Measurements from ENCODE around the gene ZNF525. TPM values are rescaled to one million over a fixed set of nuclear protein-coding genes. Genes with fewer than 3 reads are reported as not detected.

Gene ZNF525
- polyA plus RNA-seq, 1 donor (not counting 4 experiments of a cell fraction or from before 2014, with no cell fraction given), result 9.5 TPM

DNA sequence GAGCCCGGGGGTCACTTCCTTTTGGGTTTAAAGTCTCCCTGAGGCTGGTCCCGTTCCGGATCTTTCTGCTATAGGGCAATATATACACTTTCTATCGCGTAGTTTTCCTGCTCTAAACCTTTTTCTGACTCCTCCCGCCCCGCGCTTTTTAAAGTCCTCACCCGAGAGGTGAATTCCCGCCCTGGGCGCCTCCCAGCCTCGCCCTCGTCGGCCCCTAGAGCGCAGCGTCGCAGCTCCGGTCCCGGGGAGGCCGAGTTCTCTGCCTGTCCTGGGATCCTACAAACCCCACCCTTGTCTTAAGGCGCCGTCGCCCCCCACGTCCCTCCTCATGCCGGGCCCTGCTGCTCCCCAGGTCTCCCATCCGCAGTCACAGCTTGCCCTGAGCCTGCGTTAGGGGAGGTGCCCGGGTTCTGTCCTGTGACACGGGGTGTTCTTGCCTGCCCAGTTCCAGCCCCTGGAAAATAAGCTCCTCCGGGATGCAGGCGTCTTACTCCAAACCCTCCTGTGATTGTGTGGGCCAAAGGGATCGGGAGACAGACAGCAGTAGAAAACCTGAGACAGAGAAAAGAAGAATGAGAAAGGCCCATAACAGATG is 491 bp downstream of the ZNF525 start:
- Histone ChIP-seq H3K9me1 (ENCODE audit: control insufficient read depth, extremely low read depth, insufficient read depth, low read length) (no peaks in the 10 kb centered on the region), H3K9ac (ENCODE audit: control insufficient read depth, extremely low read depth, insufficient read depth, low read length) (peak overlapping the region; percentile 83), H3K9me3 (ENCODE audit: control insufficient read depth, low read depth, low read length) (no peaks in the 10 kb centered on the region), H3K27me3 (ENCODE audit: control insufficient read depth, extremely low read depth, insufficient read depth, low read length) (no peaks in the 10 kb centered on the region), H3K79me2 (ENCODE audit: control insufficient read depth, insufficient read depth, low read length) (peaks cover 6% of the 10 kb centered on the region), H3K4me1 (ENCODE audit: control insufficient read depth, extremely low read depth, insufficient read depth, low read length) (peaks cover 6% of the 10 kb centered on the region), H3K27ac (ENCODE audit: control insufficient read depth, insufficient read depth, low read length) (peak overlapping the region; percentile 75), H4K20me1 (ENCODE audit: control insufficient read depth, extremely low read depth, insufficient read depth, low read length) (no peaks in the 10 kb centered on the region), H3K36me3 (ENCODE audit: control insufficient read depth in 2 of 2, extremely low read depth in 1 of 2, insufficient read depth in 2 of 2, low read length in 2 of 2) (no peaks in the 10 kb centered on the region), H2AFZ (ENCODE audit: control insufficient read depth, low read length) (peak overlapping the region; percentile 94), H3K4me3 (ENCODE audit: control insufficient read depth in 2 of 3, extremely low read depth in 1 of 3, insufficient read depth in 2 of 3, low read depth in 1 of 3, low read length in 3 of 3) (peak overlapping the region; percentile 76 to 92 (median 84)), H3K4me2 (ENCODE audit: control insufficient read depth, extremely low read depth, insufficient read depth, low read depth, low read length) (peak overlapping the region; percentile 82)
- no peak for TF ChIP-seq EZH2 (IDR thresholded peaks at IDR 0.05; ENCODE audit: low read length)
- TF ChIP-seq, protein P1, sequence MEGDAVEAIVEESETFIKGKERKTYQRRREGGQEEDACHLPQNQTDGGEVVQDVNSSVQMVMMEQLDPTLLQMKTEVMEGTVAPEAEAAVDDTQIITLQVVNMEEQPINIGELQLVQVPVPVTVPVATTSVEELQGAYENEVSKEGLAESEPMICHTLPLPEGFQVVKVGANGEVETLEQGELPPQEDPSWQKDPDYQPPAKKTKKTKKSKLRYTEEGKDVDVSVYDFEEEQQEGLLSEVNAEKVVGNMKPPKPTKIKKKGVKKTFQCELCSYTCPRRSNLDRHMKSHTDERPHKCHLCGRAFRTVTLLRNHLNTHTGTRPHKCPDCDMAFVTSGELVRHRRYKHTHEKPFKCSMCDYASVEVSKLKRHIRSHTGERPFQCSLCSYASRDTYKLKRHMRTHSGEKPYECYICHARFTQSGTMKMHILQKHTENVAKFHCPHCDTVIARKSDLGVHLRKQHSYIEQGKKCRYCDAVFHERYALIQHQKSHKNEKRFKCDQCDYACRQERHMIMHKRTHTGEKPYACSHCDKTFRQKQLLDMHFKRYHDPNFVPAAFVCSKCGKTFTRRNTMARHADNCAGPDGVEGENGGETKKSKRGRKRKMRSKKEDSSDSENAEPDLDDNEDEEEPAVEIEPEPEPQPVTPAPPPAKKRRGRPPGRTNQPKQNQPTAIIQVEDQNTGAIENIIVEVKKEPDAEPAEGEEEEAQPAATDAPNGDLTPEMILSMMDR (optimal IDR thresholded peaks at IDR 0.05 in 1 of 3, IDR thresholded peaks at IDR 0.05 in 1 of 3, conservative IDR thresholded peaks at IDR 0.05 in 1 of 3; ENCODE audit: extremely low read depth in 1 of 3, insufficient read depth in 2 of 3, low read length in 3 of 3), result no peak
- DNase-seq (ENCODE audit: low read depth, low spot score), result no peak
- dilution Hi-C loops (cut with MboI; ENCODE audit: extremely low pct_ligation_motif_present, low sequenced_read_pairs), result no loop called here
- no peak for FAIRE-seq

DNA sequence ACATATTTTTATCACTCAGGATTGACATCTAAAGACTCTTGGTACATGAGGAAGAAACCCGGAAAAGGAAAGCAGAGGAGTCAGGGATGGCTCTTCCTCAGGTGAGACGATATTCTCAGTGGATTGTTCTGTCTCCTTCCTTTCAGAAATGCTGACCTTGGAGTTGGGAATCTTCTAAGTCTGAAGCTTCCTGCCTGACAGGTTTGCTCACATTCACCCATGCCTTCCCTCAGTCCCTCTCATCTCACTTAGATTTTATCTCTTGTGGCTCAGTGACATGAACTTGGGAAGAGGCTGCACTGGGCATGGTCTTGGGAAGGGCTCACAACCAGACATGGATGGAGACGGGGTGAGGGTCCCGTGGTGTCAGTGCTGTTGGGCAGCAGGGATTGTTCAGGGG is 6.7 kb downstream of the ZNF525 start:
- no peak overlapping the region for H3K4me2 ChIP-seq (ENCODE audit: control insufficient read depth, extremely low read depth, insufficient read depth, low read depth, low read length)
- dilution Hi-C loops (cut with MboI; ENCODE audit: extremely low pct_ligation_motif_present, low sequenced_read_pairs), result no loop called here
- peaks cover 3% of the 10 kb centered on the region for H3K79me2 ChIP-seq (ENCODE audit: control insufficient read depth, insufficient read depth, low read length)
- no peak overlapping the region for H3K9ac ChIP-seq (ENCODE audit: control insufficient read depth, extremely low read depth, insufficient read depth, low read length)
- FAIRE-seq, result no peak
- no peaks in the 10 kb centered on the region for H4K20me1 ChIP-seq (ENCODE audit: control insufficient read depth, extremely low read depth, insufficient read depth, low read length)
- H3K27ac ChIP-seq (ENCODE audit: control insufficient read depth, insufficient read depth, low read length), result no peak overlapping the region
- peaks cover 2% of the 10 kb centered on the region for H3K9me3 ChIP-seq (ENCODE audit: control insufficient read depth, low read depth, low read length)
- H3K4me3 ChIP-seq (ENCODE audit: control insufficient read depth in 2 of 3, extremely low read depth in 1 of 3, insufficient read depth in 2 of 3, low read depth in 1 of 3, low read length in 3 of 3), result no peak overlapping the region
- H3K27me3 ChIP-seq (ENCODE audit: control insufficient read depth, extremely low read depth, insufficient read depth, low read length), result no peaks in the 10 kb centered on the region
- peaks cover 3 to 4% of the 10 kb centered on the region in 2 experiments for H3K36me3 ChIP-seq (ENCODE audit: control insufficient read depth in 2 of 2, extremely low read depth in 1 of 2, insufficient read depth in 2 of 2, low read length in 2 of 2)
- H2AFZ ChIP-seq (ENCODE audit: control insufficient read depth, low read length), result no peak overlapping the region
- H3K4me1 ChIP-seq (ENCODE audit: control insufficient read depth, extremely low read depth, insufficient read depth, low read length), result no peaks in the 10 kb centered on the region
- no peaks in the 10 kb centered on the region for H3K9me1 ChIP-seq (ENCODE audit: control insufficient read depth, extremely low read depth, insufficient read depth, low read length)
- no peak for DNase-seq (ENCODE audit: low read depth, low spot score)
- TF ChIP-seq, protein P1 (optimal IDR thresholded peaks at IDR 0.05 in 1 of 3, IDR thresholded peaks at IDR 0.05 in 1 of 3, conservative IDR thresholded peaks at IDR 0.05 in 1 of 3; ENCODE audit: extremely low read depth in 1 of 3, insufficient read depth in 2 of 3, low read length in 3 of 3), result no peak
- TF ChIP-seq EZH2 (IDR thresholded peaks at IDR 0.05; ENCODE audit: low read length), result no peak

Measured in keratinocyte (primary cell).